ENCODE measurements around the gene MROH9. TPM values are rescaled to one million over a fixed set of nuclear protein-coding genes. Genes with fewer than 3 reads are reported as not detected.

Gene MROH9
- total RNA-seq, 1 donor from 2014 or later, result not detected

GRCh38 chr1:171084870-171085269 lies 149.5 kb downstream of the MROH9 start:
- peaks cover 16% of the 10 kb centered on the region for H3K4me1 Mint-ChIP-seq (ENCODE audit: unreplicated experiment)
- no peak overlapping the region for H3K4me3 Mint-ChIP-seq (ENCODE audit: unreplicated experiment)
- H3K36me3 Mint-ChIP-seq (ENCODE audit: unreplicated experiment), result no peaks in the 10 kb centered on the region
- H3K27ac Mint-ChIP-seq (ENCODE audit: unreplicated experiment), result no peak overlapping the region
- H3K27me3 Mint-ChIP-seq (ENCODE audit: unreplicated experiment), result peaks cover 3% of the 10 kb centered on the region
- peaks cover 6% of the 10 kb centered on the region for H3K9me3 Mint-ChIP-seq (ENCODE audit: unreplicated experiment)
- DNase-seq (ENCODE audit: extremely low spot score, unreplicated experiment), result no peak
- no peak for TF ChIP-seq CTCF (IDR thresholded peaks at IDR 0.05)

- Mint-ChIP-seq H3K4me1 (ENCODE audit: unreplicated experiment) (no peaks in the 10 kb centered on the region), H3K9me3 (ENCODE audit: unreplicated experiment) (peaks cover 6% of the 10 kb centered on the region), H3K27me3 (ENCODE audit: unreplicated experiment) (peaks cover 3% of the 10 kb centered on the region), H3K4me3 (ENCODE audit: unreplicated experiment) (no peak overlapping the region), H3K36me3 (ENCODE audit: unreplicated experiment) (peaks cover 2% of the 10 kb centered on the region), H3K27ac (ENCODE audit: unreplicated experiment) (no peak overlapping the region)
- DNase-seq (ENCODE audit: extremely low spot score, unreplicated experiment), result no peak
- TF ChIP-seq CTCF (IDR thresholded peaks at IDR 0.05), result no peak
Observed at GRCh38 chr1:171087896-171088295, 152.6 kb downstream of the MROH9 start.

GRCh38 chr1:171090604-171091003 lies 155.3 kb downstream of the MROH9 start, which contains the start of gene FMO3:
TSS of gene FMO3 (plus strand) at chr1:171090905. CDS start at chr1:171092659, 1,754 bp downstream.
- H3K4me1 Mint-ChIP-seq (ENCODE audit: unreplicated experiment), result no peaks in the 10 kb centered on the region
- H3K27me3 Mint-ChIP-seq (ENCODE audit: unreplicated experiment), result peaks cover 3% of the 10 kb centered on the region
- H3K27ac Mint-ChIP-seq (ENCODE audit: unreplicated experiment), result no peak within 1 kb of the TSS
- no peak for TF ChIP-seq CTCF (IDR thresholded peaks at IDR 0.05)
- H3K36me3 Mint-ChIP-seq (ENCODE audit: unreplicated experiment), result peaks cover 2% of the 10 kb centered on the region
- peaks cover 5% of the 10 kb centered on the region for H3K9me3 Mint-ChIP-seq (ENCODE audit: unreplicated experiment)
- no peak for DNase-seq (ENCODE audit: extremely low spot score, unreplicated experiment)
- no peak within 1 kb of the TSS for H3K4me3 Mint-ChIP-seq (ENCODE audit: unreplicated experiment)

- Mint-ChIP-seq H3K27ac (ENCODE audit: unreplicated experiment) (no peak overlapping the region), H3K9me3 (ENCODE audit: unreplicated experiment) (no peaks in the 10 kb centered on the region), H3K4me1 (ENCODE audit: unreplicated experiment) (peaks cover 15% of the 10 kb centered on the region), H3K4me3 (ENCODE audit: unreplicated experiment) (no peak overlapping the region), H3K36me3 (ENCODE audit: unreplicated experiment) (peaks cover 6% of the 10 kb centered on the region), H3K27me3 (ENCODE audit: unreplicated experiment) (peaks cover 10% of the 10 kb centered on the region)
- no peak for DNase-seq (ENCODE audit: extremely low spot score, unreplicated experiment)
- no peak for TF ChIP-seq CTCF (IDR thresholded peaks at IDR 0.05)
Observed at GRCh38 chr1:171103862-171104261, 168.5 kb downstream of the MROH9 start.

GRCh38 chr1:171107262-171107940 lies 172.1 kb downstream of the MROH9 start:
- no peak overlapping the region for H3K27ac Mint-ChIP-seq (ENCODE audit: unreplicated experiment)
- peaks cover 43% of the 10 kb centered on the region for H3K4me1 Mint-ChIP-seq (ENCODE audit: unreplicated experiment)
- H3K9me3 Mint-ChIP-seq (ENCODE audit: unreplicated experiment), result peaks cover 3% of the 10 kb centered on the region
- H3K4me3 Mint-ChIP-seq (ENCODE audit: unreplicated experiment), result no peak overlapping the region
- TF ChIP-seq CTCF (IDR thresholded peaks at IDR 0.05), result peak; percentile 50
- H3K36me3 Mint-ChIP-seq (ENCODE audit: unreplicated experiment), result peaks cover 3% of the 10 kb centered on the region
- peaks cover 4% of the 10 kb centered on the region for H3K27me3 Mint-ChIP-seq (ENCODE audit: unreplicated experiment)
- no peak for DNase-seq (ENCODE audit: extremely low spot score, unreplicated experiment)

All from osteocyte (in vitro differentiated cells).